Measurements from ENCODE around the gene RDX.

DNA sequence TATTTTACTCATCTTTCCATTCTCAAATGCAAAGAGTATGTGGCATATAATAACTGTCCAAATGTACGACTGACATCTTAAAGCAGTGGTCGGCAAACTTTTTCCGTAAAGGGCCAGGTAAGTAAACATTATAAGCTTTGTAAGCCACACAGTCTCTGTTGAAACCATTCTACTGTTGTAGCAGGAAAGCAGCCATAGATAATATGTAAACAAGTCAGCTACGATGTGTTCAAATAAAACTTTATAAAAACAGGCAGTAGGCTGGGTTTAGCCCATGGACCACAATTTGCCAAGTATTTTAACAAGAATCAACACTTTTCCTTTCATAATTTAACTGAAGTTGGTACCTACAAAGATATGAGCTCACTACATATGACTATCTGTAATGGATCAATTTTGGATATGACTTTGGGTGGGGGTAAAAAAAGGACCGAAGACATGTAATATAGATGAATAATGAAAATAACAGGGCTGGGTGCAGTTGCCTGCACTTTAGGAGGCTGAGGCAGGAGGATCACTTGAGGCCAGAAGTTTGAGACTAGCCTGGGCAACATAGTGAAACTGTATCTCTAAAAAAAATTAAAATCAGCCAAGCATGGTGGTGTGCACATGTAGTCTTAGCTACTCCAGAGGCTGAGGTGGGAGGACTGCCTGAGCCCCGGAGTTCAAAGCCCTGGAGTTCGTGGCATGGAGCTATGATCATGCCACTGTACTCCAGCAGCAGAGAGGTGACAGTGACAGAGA lies 5.7 kb downstream of the RDX start:
- TF ChIP-seq, protein P1, sequence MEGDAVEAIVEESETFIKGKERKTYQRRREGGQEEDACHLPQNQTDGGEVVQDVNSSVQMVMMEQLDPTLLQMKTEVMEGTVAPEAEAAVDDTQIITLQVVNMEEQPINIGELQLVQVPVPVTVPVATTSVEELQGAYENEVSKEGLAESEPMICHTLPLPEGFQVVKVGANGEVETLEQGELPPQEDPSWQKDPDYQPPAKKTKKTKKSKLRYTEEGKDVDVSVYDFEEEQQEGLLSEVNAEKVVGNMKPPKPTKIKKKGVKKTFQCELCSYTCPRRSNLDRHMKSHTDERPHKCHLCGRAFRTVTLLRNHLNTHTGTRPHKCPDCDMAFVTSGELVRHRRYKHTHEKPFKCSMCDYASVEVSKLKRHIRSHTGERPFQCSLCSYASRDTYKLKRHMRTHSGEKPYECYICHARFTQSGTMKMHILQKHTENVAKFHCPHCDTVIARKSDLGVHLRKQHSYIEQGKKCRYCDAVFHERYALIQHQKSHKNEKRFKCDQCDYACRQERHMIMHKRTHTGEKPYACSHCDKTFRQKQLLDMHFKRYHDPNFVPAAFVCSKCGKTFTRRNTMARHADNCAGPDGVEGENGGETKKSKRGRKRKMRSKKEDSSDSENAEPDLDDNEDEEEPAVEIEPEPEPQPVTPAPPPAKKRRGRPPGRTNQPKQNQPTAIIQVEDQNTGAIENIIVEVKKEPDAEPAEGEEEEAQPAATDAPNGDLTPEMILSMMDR (IDR thresholded peaks at IDR 0.05; ENCODE audit: low read length): no peak
- TF ChIP-seq EZH2 (IDR thresholded peaks at IDR 0.05; ENCODE audit: borderline replicate concordance, low read length): no peak

Measured in OCI-LY1 (cell line).